H9 (cell line): ENCODE data around the gene KCND2. TPM values are rescaled to one million over a fixed set of nuclear protein-coding genes. Genes with fewer than 3 reads are reported as not detected.

Experiments used
- DNase-seq: peaks from one replicate; pipeline ENCODE4 v3.0.0-alpha.2; 2017
- H2AFZ ChIP-seq: one replicate; pipeline ENCODE4 v1.6.1; 2013; ENCODE audit warnings: mild to moderate bottlenecking, low read length, control low read depth, moderate library complexity
- H2AK5ac ChIP-seq: 2 replicates; pipeline ENCODE4 v1.6.1; 2013; ENCODE audit warnings: low read length, control low read depth, mixed read lengths; ENCODE audit not compliant: insufficient read length
- H2BK120ac ChIP-seq: one replicate; pipeline ENCODE4 v1.6.1; 2013; ENCODE audit warnings: low read depth, mild to moderate bottlenecking, low read length, control low read depth, inconsistent platforms; ENCODE audit not compliant: poor library complexity, severe bottlenecking
- H2BK12ac ChIP-seq: 2 replicates; pipeline ENCODE4 v1.6.1; 2013; ENCODE audit warnings: low read length, control low read depth, mixed read lengths, low read depth; ENCODE audit not compliant: insufficient read length
- H2BK15ac ChIP-seq: 2 replicates; pipeline ENCODE4 v1.6.1; 2013; ENCODE audit warnings: low read depth, low read length, control low read depth
- H2BK20ac ChIP-seq: one replicate; pipeline ENCODE4 v1.6.1; 2013; ENCODE audit warnings: low read depth, mild to moderate bottlenecking, low read length, control low read depth, inconsistent platforms; ENCODE audit not compliant: poor library complexity, severe bottlenecking
- H2BK5ac ChIP-seq: 2 replicates; pipeline ENCODE4 v1.6.1; 2013; ENCODE audit warnings: low read length, control low read depth, mixed read lengths; ENCODE audit not compliant: insufficient read length
- H3K14ac ChIP-seq: 2 replicates; pipeline ENCODE4 v1.6.1; 2013; ENCODE audit warnings: low read length, control low read depth; ENCODE audit not compliant: insufficient read depth
- H3K18ac ChIP-seq: 2 replicates; pipeline ENCODE4 v1.6.1; 2013; ENCODE audit warnings: low read depth, mild to moderate bottlenecking, mixed read lengths, low read length, control low read depth; ENCODE audit not compliant: insufficient read length
- H3K23ac ChIP-seq: 2 replicates; pipeline ENCODE4 v1.6.1; 2013; ENCODE audit warnings: low read length, control low read depth, mixed read lengths, low read depth; ENCODE audit not compliant: insufficient read length
- H3K23me2 ChIP-seq: 2 replicates; pipeline ENCODE4 v1.6.1; 2013; ENCODE audit warnings: low read depth, mild to moderate bottlenecking, mixed read lengths, low read length, control low read depth; ENCODE audit not compliant: insufficient read length, poor library complexity, severe bottlenecking
- H3K27ac ChIP-seq: 2 replicates; pipeline ENCODE4 v1.5.1; 2013; ENCODE audit warnings: low read length, control low read depth, mixed read lengths, low read depth; ENCODE audit not compliant: insufficient read length
- H3K27me3 ChIP-seq: 2 replicates; pipeline ENCODE4 v1.6.1; 2013; ENCODE audit warnings: low read length, control low read depth, inconsistent platforms; ENCODE audit not compliant: insufficient read depth
- H3K4ac ChIP-seq: 2 replicates; pipeline ENCODE4 v1.6.1; 2013; ENCODE audit warnings: low read depth, mild to moderate bottlenecking, control low read depth, inconsistent platforms, low read length, moderate library complexity
- H3K4me1 ChIP-seq: 2 replicates; pipeline ENCODE4 v1.6.1; 2013; ENCODE audit warnings: low read length, control low read depth, inconsistent platforms; ENCODE audit not compliant: insufficient read depth
- H3K4me2 ChIP-seq: 2 replicates; pipeline ENCODE4 v1.6.1; 2013; ENCODE audit warnings: low read length, control low read depth, mixed read lengths; ENCODE audit not compliant: insufficient read length, insufficient read depth
- H3K56ac ChIP-seq: 2 replicates; pipeline ENCODE4 v1.6.1; 2013; ENCODE audit warnings: low read depth, mild to moderate bottlenecking, mixed read lengths, low read length, control low read depth; ENCODE audit not compliant: insufficient read length
- H3K79me1 ChIP-seq: 2 replicates; pipeline ENCODE4 v1.6.1; 2013; ENCODE audit warnings: low read depth, mild to moderate bottlenecking, moderate library complexity, low read length, control low read depth, inconsistent platforms; ENCODE audit not compliant: insufficient read depth, poor library complexity, severe bottlenecking
- H3K79me2 ChIP-seq: 2 replicates; pipeline ENCODE4 v1.6.1; 2013; ENCODE audit warnings: low read length, control low read depth, inconsistent platforms; ENCODE audit not compliant: insufficient read depth
- H3K9ac ChIP-seq: 2 replicates; pipeline ENCODE4 v1.6.1; 2013; ENCODE audit warnings: low read length, control low read depth, mixed read lengths; ENCODE audit not compliant: insufficient read length; ENCODE audit errors: extremely low read depth
- H3K9me3 ChIP-seq: one replicate; pipeline ENCODE4 v1.6.1; 2013; ENCODE audit warnings: low read depth, low read length, inconsistent platforms; ENCODE audit not compliant: control insufficient read depth
- H3T11ph ChIP-seq: one replicate; pipeline ENCODE4 v1.6.1; 2013; ENCODE audit warnings: mild to moderate bottlenecking, low read length, control low read depth, inconsistent platforms
- H4K20me1 ChIP-seq: one replicate; pipeline ENCODE4 v1.6.1; 2013; ENCODE audit not compliant: control insufficient read depth, insufficient read length, insufficient read depth
- H4K5ac ChIP-seq: 2 replicates; pipeline ENCODE4 v1.6.1; 2013; ENCODE audit warnings: low read depth, mild to moderate bottlenecking, mixed read lengths, low read length, control low read depth; ENCODE audit not compliant: insufficient read length
- H4K8ac ChIP-seq: replicated peaks from 2 replicates; pipeline ENCODE4 v1.6.1; 2013; ENCODE audit warnings: low read length, control low read depth, mixed read lengths, low read depth; ENCODE audit not compliant: insufficient read length
- H4K91ac ChIP-seq: 2 replicates; pipeline ENCODE4 v1.6.1; 2013; ENCODE audit warnings: low read depth, mild to moderate bottlenecking, moderate library complexity, mixed read lengths, low read length, control low read depth; ENCODE audit not compliant: insufficient read length
- H3K27ac Mint-ChIP-seq, 3 experiments: 2 replicates in 2 of 3; 3 replicates in 1 of 3; pipeline ENCODE4 v1.8.0; 2020 to 2021; ENCODE audit warnings: mixed read lengths in 3 of 3, mild to moderate bottlenecking in 1 of 3, moderate library complexity in 1 of 3
- H3K27me3 Mint-ChIP-seq: 2 replicates; pipeline ENCODE4 v1.8.0; 2021; ENCODE audit warnings: low read depth, mild to moderate bottlenecking, moderate library complexity, mixed read lengths
- H3K36me3 Mint-ChIP-seq, 3 experiments: 2 replicates in 2 of 3; 3 replicates in 1 of 3; pipeline ENCODE4 v1.8.0; 2020 to 2021; ENCODE audit warnings: low read depth in 3 of 3, mixed read lengths in 3 of 3; ENCODE audit not compliant: insufficient read depth in 1 of 3
- H3K4me1 Mint-ChIP-seq, 2 experiments: 2 replicates each; pipeline ENCODE4 v1.8.0; 2020; ENCODE audit warnings: mixed read lengths in 2 of 2
- H3K4me3 Mint-ChIP-seq, 2 experiments: 2 replicates in 1 of 2; 3 replicates in 1 of 2; pipeline ENCODE4 v1.8.0; 2020 to 2021; ENCODE audit warnings: mild to moderate bottlenecking in 2 of 2, mixed read lengths in 2 of 2, moderate library complexity in 1 of 2
- H3K9me3 Mint-ChIP-seq, 2 experiments: 2 replicates in 1 of 2; 3 replicates in 1 of 2; pipeline ENCODE4 v1.8.0; 2020; ENCODE audit warnings: mild to moderate bottlenecking in 2 of 2, mixed read lengths in 2 of 2, moderate library complexity in 1 of 2
- CTCF ChIP-seq: fragments of 200-600 bp; sonication (generic); conservative IDR thresholded peaks from 3 replicates; pipeline ENCODE4 v1.8.0; 2021; ENCODE audit warnings: antibody characterized with exemption, mild to moderate bottlenecking
- WGBS: extraction: QIAGEN DNeasy Blood & Tissue Kit; methylation state at CpG from one replicate; pipeline ENCODE4 v1.1.7; 2013; ENCODE audit warnings: missing lambda C conversion rate, low lambda C conversion rate, mixed read lengths; ENCODE audit not compliant: insufficient read length; ENCODE audit errors: extremely low coverage; 5-methylcytosine and 5-hydroxymethylcytosine counted together
- total RNA-seq: library from RNA; stranded (reverse); gene quantifications from 2 replicates; pipeline ENCODE4 v1.2.1, GENCODE V29; 2021

The KCND2 gene
- total RNA-seq, 1 experiment from 2014 or later: 6.4 TPM

GRCh38 chr7:120617275-120617674 lies 344.3 kb downstream of the KCND2 start:
- Histone ChIP-seq H4K20me1 (no peaks in the 10 kb centered on the region), H3K27ac (no peak overlapping the region), H3T11ph (no peak overlapping the region), H3K14ac (no peak overlapping the region), H4K8ac (no peak overlapping the region), H3K23ac (no peak overlapping the region), H3K23me2 (no peaks in the 10 kb centered on the region), H3K9ac (no peak overlapping the region), H4K91ac (no peak overlapping the region), H2BK12ac (no peak overlapping the region), H2AFZ (no peak overlapping the region), H3K18ac (no peak overlapping the region), H2BK15ac (no peak overlapping the region), H2BK120ac (no peak overlapping the region), H4K5ac (no peak overlapping the region), H2BK20ac (no peak overlapping the region), H3K4ac (no peak overlapping the region), H3K79me1 (no peaks in the 10 kb centered on the region), H3K4me1 (no peaks in the 10 kb centered on the region), H3K9me3 (no peaks in the 10 kb centered on the region), H2BK5ac (no peak overlapping the region), H3K27me3 (no peaks in the 10 kb centered on the region), H3K4me2 (no peak overlapping the region), H3K56ac (no peak overlapping the region), H3K79me2 (no peaks in the 10 kb centered on the region), H2AK5ac (no peak overlapping the region)
- no CpG with 5 or more reads among the region's 3 CpGs for WGBS
- no peak for TF ChIP-seq CTCF
- no peak for DNase-seq
- Mint-ChIP-seq H3K27ac (no peak overlapping the region; a peak in 1 of 7 replicates), H3K9me3 (no peaks in the 10 kb centered on the region), H3K27me3 (no peaks in the 10 kb centered on the region), H3K4me3 (no peak overlapping the region), H3K36me3 (no peaks in the 10 kb centered on the region), H3K4me1 (no peaks in the 10 kb centered on the region)
